Stimulated activated CD4-positive, alpha-beta T cell treated with anti-CD3 and anti-CD28 coated beads, Interleukin-4, amount 100 ng/mL, for 4 hours (primary cell): ENCODE measurements around the gene AKR1C3.
"Not testable (repeated sequence)": the region's sequence is repeated elsewhere in the genome, so short reads cannot be mapped to it uniquely, and the experiment has no call there.

Experiments
- DNase-seq, 2 experiments: peaks; one replicate each; pipeline ENCODE4 v3.0.0-alpha.2; 2020

AKR1C3 gene

GRCh38 chr10:5089865-5090264 lies 4.3 kb upstream of the AKR1C3 start:
- DNase-seq: no peak

GRCh38 chr10:5090551-5090950 lies 3.7 kb upstream of the AKR1C3 start:
- no peak for DNase-seq

GRCh38 chr10:5091196-5091595 lies 3.0 kb upstream of the AKR1C3 start:
- DNase-seq: no peak

GRCh38 chr10:5092375-5092774 lies 1.8 kb upstream of the AKR1C3 start:
- no peak for DNase-seq

GRCh38 chr10:5092848-5093790 lies 1.1 kb upstream of the AKR1C3 start:
- DNase-seq: no peak

- no peak for DNase-seq
Measured at GRCh38 chr10:5095687-5096086, 1.5 kb downstream of the AKR1C3 start.

- no peak for DNase-seq
Measured at GRCh38 chr10:5096108-5096507, 1.9 kb downstream of the AKR1C3 start.

- DNase-seq: not testable (repeated sequence)
Measured at GRCh38 chr10:5102479-5102878, 8.3 kb downstream of the AKR1C3 start.

GRCh38 chr10:5103481-5103880 lies 9.3 kb downstream of the AKR1C3 start:
- DNase-seq: no peak

- DNase-seq: no peak
Measured at GRCh38 chr10:5105626-5106025, 11.4 kb downstream of the AKR1C3 start.

- DNase-seq: no peak
Measured at GRCh38 chr10:5106553-5106952, 12.3 kb downstream of the AKR1C3 start.

- DNase-seq: no peak
Measured at GRCh38 chr10:5107860-5108526, 13.8 kb downstream of the AKR1C3 start.

- DNase-seq: no peak
Measured at GRCh38 chr10:5108658-5109416, 14.6 kb downstream of the AKR1C3 start.

- not testable (repeated sequence) for DNase-seq
Measured at GRCh38 chr10:5109861-5110260, 15.6 kb downstream of the AKR1C3 start.

GRCh38 chr10:5116621-5117020 lies 22.4 kb downstream of the AKR1C3 start:
- no peak for DNase-seq

- DNase-seq: no peak
Measured at GRCh38 chr10:5117026-5117425, 22.8 kb downstream of the AKR1C3 start.

GRCh38 chr10:5119997-5120396 lies 25.8 kb downstream of the AKR1C3 start:
- not testable (repeated sequence) for DNase-seq

GRCh38 chr10:5123886-5124285 lies 29.7 kb downstream of the AKR1C3 start:
- DNase-seq: no peak

- no peak for DNase-seq
Measured at GRCh38 chr10:5125315-5126044, 31.3 kb downstream of the AKR1C3 start.

- no peak for DNase-seq
Measured at GRCh38 chr10:5135581-5135980, 41.4 kb downstream of the AKR1C3 start.

- DNase-seq: no peak
Measured at GRCh38 chr10:5136468-5137087, 42.4 kb downstream of the AKR1C3 start.

GRCh38 chr10:5137699-5138098 lies 43.5 kb downstream of the AKR1C3 start:
- not testable (repeated sequence) for DNase-seq
